H9 (cell line): ENCODE measurements around the gene ARL16. TPM values are rescaled to one million over a fixed set of nuclear protein-coding genes. Genes with fewer than 3 reads are reported as not detected.

Experiments used
- DNase-seq: peaks from one replicate; pipeline ENCODE4 v3.0.0-alpha.2; 2017
- H2AFZ ChIP-seq: one replicate; pipeline ENCODE4 v1.6.1; 2013; ENCODE audit warnings: mild to moderate bottlenecking, low read length, control low read depth, moderate library complexity
- H2AK5ac ChIP-seq: 2 replicates; pipeline ENCODE4 v1.6.1; 2013; ENCODE audit warnings: low read length, control low read depth, mixed read lengths; ENCODE audit not compliant: insufficient read length
- H2BK120ac ChIP-seq: one replicate; pipeline ENCODE4 v1.6.1; 2013; ENCODE audit warnings: low read depth, mild to moderate bottlenecking, low read length, control low read depth, inconsistent platforms; ENCODE audit not compliant: poor library complexity, severe bottlenecking
- H2BK12ac ChIP-seq: 2 replicates; pipeline ENCODE4 v1.6.1; 2013; ENCODE audit warnings: low read length, control low read depth, mixed read lengths, low read depth; ENCODE audit not compliant: insufficient read length
- H2BK15ac ChIP-seq: 2 replicates; pipeline ENCODE4 v1.6.1; 2013; ENCODE audit warnings: low read depth, low read length, control low read depth
- H2BK20ac ChIP-seq: one replicate; pipeline ENCODE4 v1.6.1; 2013; ENCODE audit warnings: low read depth, mild to moderate bottlenecking, low read length, control low read depth, inconsistent platforms; ENCODE audit not compliant: poor library complexity, severe bottlenecking
- H2BK5ac ChIP-seq: 2 replicates; pipeline ENCODE4 v1.6.1; 2013; ENCODE audit warnings: low read length, control low read depth, mixed read lengths; ENCODE audit not compliant: insufficient read length
- H3K14ac ChIP-seq: 2 replicates; pipeline ENCODE4 v1.6.1; 2013; ENCODE audit warnings: low read length, control low read depth; ENCODE audit not compliant: insufficient read depth
- H3K18ac ChIP-seq: 2 replicates; pipeline ENCODE4 v1.6.1; 2013; ENCODE audit warnings: low read depth, mild to moderate bottlenecking, mixed read lengths, low read length, control low read depth; ENCODE audit not compliant: insufficient read length
- H3K23ac ChIP-seq: 2 replicates; pipeline ENCODE4 v1.6.1; 2013; ENCODE audit warnings: low read length, control low read depth, mixed read lengths, low read depth; ENCODE audit not compliant: insufficient read length
- H3K23me2 ChIP-seq: 2 replicates; pipeline ENCODE4 v1.6.1; 2013; ENCODE audit warnings: low read depth, mild to moderate bottlenecking, mixed read lengths, low read length, control low read depth; ENCODE audit not compliant: insufficient read length, poor library complexity, severe bottlenecking
- H3K27ac ChIP-seq: 2 replicates; pipeline ENCODE4 v1.5.1; 2013; ENCODE audit warnings: low read length, control low read depth, mixed read lengths, low read depth; ENCODE audit not compliant: insufficient read length
- H3K27me3 ChIP-seq: 2 replicates; pipeline ENCODE4 v1.6.1; 2013; ENCODE audit warnings: low read length, control low read depth, inconsistent platforms; ENCODE audit not compliant: insufficient read depth
- H3K4ac ChIP-seq: 2 replicates; pipeline ENCODE4 v1.6.1; 2013; ENCODE audit warnings: low read depth, mild to moderate bottlenecking, control low read depth, inconsistent platforms, low read length, moderate library complexity
- H3K4me1 ChIP-seq: 2 replicates; pipeline ENCODE4 v1.6.1; 2013; ENCODE audit warnings: low read length, control low read depth, inconsistent platforms; ENCODE audit not compliant: insufficient read depth
- H3K4me2 ChIP-seq: 2 replicates; pipeline ENCODE4 v1.6.1; 2013; ENCODE audit warnings: low read length, control low read depth, mixed read lengths; ENCODE audit not compliant: insufficient read length, insufficient read depth
- H3K56ac ChIP-seq: 2 replicates; pipeline ENCODE4 v1.6.1; 2013; ENCODE audit warnings: low read depth, mild to moderate bottlenecking, mixed read lengths, low read length, control low read depth; ENCODE audit not compliant: insufficient read length
- H3K79me1 ChIP-seq: 2 replicates; pipeline ENCODE4 v1.6.1; 2013; ENCODE audit warnings: low read depth, mild to moderate bottlenecking, moderate library complexity, low read length, control low read depth, inconsistent platforms; ENCODE audit not compliant: insufficient read depth, poor library complexity, severe bottlenecking
- H3K79me2 ChIP-seq: 2 replicates; pipeline ENCODE4 v1.6.1; 2013; ENCODE audit warnings: low read length, control low read depth, inconsistent platforms; ENCODE audit not compliant: insufficient read depth
- H3K9ac ChIP-seq: 2 replicates; pipeline ENCODE4 v1.6.1; 2013; ENCODE audit warnings: low read length, control low read depth, mixed read lengths; ENCODE audit not compliant: insufficient read length; ENCODE audit errors: extremely low read depth
- H3K9me3 ChIP-seq: one replicate; pipeline ENCODE4 v1.6.1; 2013; ENCODE audit warnings: low read depth, low read length, inconsistent platforms; ENCODE audit not compliant: control insufficient read depth
- H3T11ph ChIP-seq: one replicate; pipeline ENCODE4 v1.6.1; 2013; ENCODE audit warnings: mild to moderate bottlenecking, low read length, control low read depth, inconsistent platforms
- H4K20me1 ChIP-seq: one replicate; pipeline ENCODE4 v1.6.1; 2013; ENCODE audit not compliant: control insufficient read depth, insufficient read length, insufficient read depth
- H4K5ac ChIP-seq: 2 replicates; pipeline ENCODE4 v1.6.1; 2013; ENCODE audit warnings: low read depth, mild to moderate bottlenecking, mixed read lengths, low read length, control low read depth; ENCODE audit not compliant: insufficient read length
- H4K8ac ChIP-seq: replicated peaks from 2 replicates; pipeline ENCODE4 v1.6.1; 2013; ENCODE audit warnings: low read length, control low read depth, mixed read lengths, low read depth; ENCODE audit not compliant: insufficient read length
- H4K91ac ChIP-seq: 2 replicates; pipeline ENCODE4 v1.6.1; 2013; ENCODE audit warnings: low read depth, mild to moderate bottlenecking, moderate library complexity, mixed read lengths, low read length, control low read depth; ENCODE audit not compliant: insufficient read length
- H3K27ac Mint-ChIP-seq, 3 experiments: 2 replicates in 2 of 3; 3 replicates in 1 of 3; pipeline ENCODE4 v1.8.0; 2020 to 2021; ENCODE audit warnings: mixed read lengths in 3 of 3, mild to moderate bottlenecking in 1 of 3, moderate library complexity in 1 of 3
- H3K27me3 Mint-ChIP-seq: 2 replicates; pipeline ENCODE4 v1.8.0; 2021; ENCODE audit warnings: low read depth, mild to moderate bottlenecking, moderate library complexity, mixed read lengths
- H3K36me3 Mint-ChIP-seq, 3 experiments: 2 replicates in 2 of 3; 3 replicates in 1 of 3; pipeline ENCODE4 v1.8.0; 2020 to 2021; ENCODE audit warnings: low read depth in 3 of 3, mixed read lengths in 3 of 3; ENCODE audit not compliant: insufficient read depth in 1 of 3
- H3K4me1 Mint-ChIP-seq, 2 experiments: 2 replicates each; pipeline ENCODE4 v1.8.0; 2020; ENCODE audit warnings: mixed read lengths in 2 of 2
- H3K4me3 Mint-ChIP-seq, 2 experiments: 2 replicates in 1 of 2; 3 replicates in 1 of 2; pipeline ENCODE4 v1.8.0; 2020 to 2021; ENCODE audit warnings: mild to moderate bottlenecking in 2 of 2, mixed read lengths in 2 of 2, moderate library complexity in 1 of 2
- H3K9me3 Mint-ChIP-seq, 2 experiments: 2 replicates in 1 of 2; 3 replicates in 1 of 2; pipeline ENCODE4 v1.8.0; 2020; ENCODE audit warnings: mild to moderate bottlenecking in 2 of 2, mixed read lengths in 2 of 2, moderate library complexity in 1 of 2
- WGBS: extraction: QIAGEN DNeasy Blood & Tissue Kit; methylation state at CpG from one replicate; pipeline ENCODE4 v1.1.7; 2013; ENCODE audit warnings: missing lambda C conversion rate, low lambda C conversion rate, mixed read lengths; ENCODE audit not compliant: insufficient read length; ENCODE audit errors: extremely low coverage; 5-methylcytosine and 5-hydroxymethylcytosine counted together
- total RNA-seq: library from RNA; stranded (reverse); gene quantifications from 2 replicates; pipeline ENCODE4 v1.2.1, GENCODE V29; 2021
- TF ChIP-seq, protein P1 (sequence below): fragments of 200-600 bp; sonication (generic); conservative IDR thresholded peaks from 3 replicates; pipeline ENCODE4 v1.8.0; 2021; ENCODE audit warnings: antibody characterized with exemption, mild to moderate bottlenecking

The ARL16 gene
- total RNA-seq, 1 experiment from 2014 or later = 58.6 TPM

DNA sequence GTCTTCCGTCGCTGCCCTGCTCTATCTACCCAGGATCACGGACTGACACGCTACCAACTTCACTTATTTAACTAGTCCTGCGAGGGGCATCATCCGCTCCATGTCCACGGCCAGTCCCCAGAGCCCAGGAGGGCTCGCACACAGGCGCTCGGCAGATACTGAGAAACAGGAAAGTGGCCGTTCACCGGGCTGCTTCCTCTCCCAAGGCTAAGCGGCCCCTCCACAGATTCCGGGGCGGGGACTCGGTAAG lies 17.6 kb downstream of the ARL16 start:
- H3K4me3 Mint-ChIP-seq = peak overlapping the region; percentile 97
- H4K20me1 ChIP-seq = no peaks in the 10 kb centered on the region
- H3K4me1 ChIP-seq = peaks cover 2% of the 10 kb centered on the region; the same call in 1 of the 2 replicates
- H3K79me1 ChIP-seq = peaks cover 10% of the 10 kb centered on the region
- H4K91ac ChIP-seq = no peak overlapping the region
- H2BK20ac ChIP-seq = no peak overlapping the region
- H3K27me3 Mint-ChIP-seq = no peaks in the 10 kb centered on the region
- WGBS = no CpG with 5 or more reads among the region's 16 CpGs
- H3K4me1 Mint-ChIP-seq = peaks cover 18 to 19% of the 10 kb centered on the region in 2 experiments
- H3K4ac ChIP-seq = no peak overlapping the region
- DNase-seq = peak; percentile 64
- TF ChIP-seq, protein P1, sequence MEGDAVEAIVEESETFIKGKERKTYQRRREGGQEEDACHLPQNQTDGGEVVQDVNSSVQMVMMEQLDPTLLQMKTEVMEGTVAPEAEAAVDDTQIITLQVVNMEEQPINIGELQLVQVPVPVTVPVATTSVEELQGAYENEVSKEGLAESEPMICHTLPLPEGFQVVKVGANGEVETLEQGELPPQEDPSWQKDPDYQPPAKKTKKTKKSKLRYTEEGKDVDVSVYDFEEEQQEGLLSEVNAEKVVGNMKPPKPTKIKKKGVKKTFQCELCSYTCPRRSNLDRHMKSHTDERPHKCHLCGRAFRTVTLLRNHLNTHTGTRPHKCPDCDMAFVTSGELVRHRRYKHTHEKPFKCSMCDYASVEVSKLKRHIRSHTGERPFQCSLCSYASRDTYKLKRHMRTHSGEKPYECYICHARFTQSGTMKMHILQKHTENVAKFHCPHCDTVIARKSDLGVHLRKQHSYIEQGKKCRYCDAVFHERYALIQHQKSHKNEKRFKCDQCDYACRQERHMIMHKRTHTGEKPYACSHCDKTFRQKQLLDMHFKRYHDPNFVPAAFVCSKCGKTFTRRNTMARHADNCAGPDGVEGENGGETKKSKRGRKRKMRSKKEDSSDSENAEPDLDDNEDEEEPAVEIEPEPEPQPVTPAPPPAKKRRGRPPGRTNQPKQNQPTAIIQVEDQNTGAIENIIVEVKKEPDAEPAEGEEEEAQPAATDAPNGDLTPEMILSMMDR = no peak
- H3K18ac ChIP-seq = no peak overlapping the region
- no peaks in the 10 kb centered on the region for H3K9me3 ChIP-seq
- no peak overlapping the region for H2BK5ac ChIP-seq
- no peak overlapping the region for H2AK5ac ChIP-seq
- no peak overlapping the region for H3K27ac ChIP-seq
- peak overlapping the region; percentile 74 for H3K4me2 ChIP-seq
- H3K56ac ChIP-seq = no peak overlapping the region
- H3K79me2 ChIP-seq = peaks cover 4% of the 10 kb centered on the region; the same call in 1 of the 2 replicates
- no peaks in the 10 kb centered on the region for H3K9me3 Mint-ChIP-seq
- no peak overlapping the region for H2BK12ac ChIP-seq
- H3K23ac ChIP-seq = no peak overlapping the region
- H3K14ac ChIP-seq = peak overlapping the region; percentile 58; the same call in 1 of the 2 replicates
- H3K27ac Mint-ChIP-seq = peak overlapping the region; percentile 24 to 98 (median 81); a peak in 6 of 7 replicates
- no peak overlapping the region for H2BK120ac ChIP-seq
- H3K27me3 ChIP-seq = no peaks in the 10 kb centered on the region
- H3K36me3 Mint-ChIP-seq = peaks cover 26 to 48% (median 47%) of the 10 kb centered on the region in 3 experiments; a peak in 6 of 7 replicates
- no peak overlapping the region for H2BK15ac ChIP-seq
- H2AFZ ChIP-seq = no peak overlapping the region
- peak overlapping the region; percentile 54 for H3K9ac ChIP-seq
- no peak overlapping the region for H4K5ac ChIP-seq
- no peak overlapping the region for H4K8ac ChIP-seq
- peaks cover 3% of the 10 kb centered on the region for H3K23me2 ChIP-seq
- no peak overlapping the region for H3T11ph ChIP-seq
